Hepatocyte (in vitro differentiated cells): ENCODE data around the gene BCAP31.

ENCODE experiments used
- EZH2 ChIP-seq: fragments of 200-600 bp; sonication (generic); IDR thresholded peaks from 2 replicates; pipeline ENCODE4 v1.6.1; 2016; ENCODE audit warnings: antibody characterized with exemption, mild to moderate bottlenecking, borderline replicate concordance
- EZH2phosphoT487 ChIP-seq: fragments of 200-600 bp; sonication (generic); IDR thresholded peaks from one replicate; pipeline ENCODE4 v1.6.1; 2018; ENCODE audit warnings: antibody characterized with exemption, mild to moderate bottlenecking, low read depth, moderate library complexity; ENCODE audit not compliant: unreplicated experiment, severe bottlenecking

- TF ChIP-seq EZH2phosphoT487 (no peak), EZH2 (no peak)
Measured at GRCh38 chrX:153693216-153694086, 30.7 kb downstream of the BCAP31 start.
